Measurements from ENCODE around the gene PILRB.
A peak's percentile ranks its signal among the peaks of the same experiment; 100 is the strongest.

The PILRB gene

DNA sequence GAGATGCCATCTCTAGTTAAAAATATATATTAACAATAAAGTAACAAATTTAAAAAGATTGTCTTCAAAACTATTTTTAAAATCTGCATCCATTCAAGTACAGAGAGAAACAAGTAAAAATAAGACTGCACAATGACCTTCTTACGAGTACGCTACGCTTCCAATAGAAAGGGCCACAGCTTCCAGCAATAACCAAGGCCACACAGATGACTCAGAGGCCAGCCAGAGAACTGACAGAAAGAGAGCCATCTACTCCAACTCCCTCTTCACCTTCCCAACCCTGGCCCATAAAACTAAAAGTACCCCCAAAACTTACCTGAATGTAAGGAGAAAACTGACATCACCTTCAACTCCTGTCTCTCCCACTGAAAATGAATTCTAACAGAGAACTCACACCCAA, 42.1 kb downstream of the PILRB start:
- Mint-ChIP-seq H3K27ac (no peak overlapping the region), H3K36me3 (ENCODE audit: low read depth) (no peaks in the 10 kb centered on the region), H3K9me3 (no peaks in the 10 kb centered on the region), H3K4me1 (peaks cover 29% of the 10 kb centered on the region), H3K27me3 (ENCODE audit: low read depth, poor library complexity) (peaks cover 46% of the 10 kb centered on the region), H3K4me3 (no peak overlapping the region)
- TF ChIP-seq, protein P1, sequence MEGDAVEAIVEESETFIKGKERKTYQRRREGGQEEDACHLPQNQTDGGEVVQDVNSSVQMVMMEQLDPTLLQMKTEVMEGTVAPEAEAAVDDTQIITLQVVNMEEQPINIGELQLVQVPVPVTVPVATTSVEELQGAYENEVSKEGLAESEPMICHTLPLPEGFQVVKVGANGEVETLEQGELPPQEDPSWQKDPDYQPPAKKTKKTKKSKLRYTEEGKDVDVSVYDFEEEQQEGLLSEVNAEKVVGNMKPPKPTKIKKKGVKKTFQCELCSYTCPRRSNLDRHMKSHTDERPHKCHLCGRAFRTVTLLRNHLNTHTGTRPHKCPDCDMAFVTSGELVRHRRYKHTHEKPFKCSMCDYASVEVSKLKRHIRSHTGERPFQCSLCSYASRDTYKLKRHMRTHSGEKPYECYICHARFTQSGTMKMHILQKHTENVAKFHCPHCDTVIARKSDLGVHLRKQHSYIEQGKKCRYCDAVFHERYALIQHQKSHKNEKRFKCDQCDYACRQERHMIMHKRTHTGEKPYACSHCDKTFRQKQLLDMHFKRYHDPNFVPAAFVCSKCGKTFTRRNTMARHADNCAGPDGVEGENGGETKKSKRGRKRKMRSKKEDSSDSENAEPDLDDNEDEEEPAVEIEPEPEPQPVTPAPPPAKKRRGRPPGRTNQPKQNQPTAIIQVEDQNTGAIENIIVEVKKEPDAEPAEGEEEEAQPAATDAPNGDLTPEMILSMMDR (IDR thresholded peaks at IDR 0.05) = no peak
- no peak for DNase-seq

DNA sequence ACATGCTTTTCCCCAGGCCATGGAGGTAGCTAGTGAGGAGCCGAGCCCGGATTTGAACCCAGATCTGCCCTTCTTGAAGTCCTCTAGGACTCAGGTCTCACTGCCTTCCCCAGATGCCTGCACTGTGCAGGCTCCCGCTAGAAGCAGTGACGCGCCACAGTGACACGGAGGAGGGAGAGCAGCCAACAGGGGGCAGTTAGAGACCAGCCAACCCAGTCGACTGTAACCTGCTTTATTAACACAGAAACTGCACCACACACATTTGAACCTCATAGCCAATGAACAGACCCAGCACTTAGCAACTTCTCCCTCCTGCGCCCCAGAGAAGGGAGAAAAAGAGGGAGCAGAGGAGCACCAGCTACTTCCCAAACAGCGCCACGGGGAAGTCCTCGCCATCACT, 42.7 kb downstream of the PILRB start:
- TF ChIP-seq, protein P1 (IDR thresholded peaks at IDR 0.05) = peak; percentile 27
- Mint-ChIP-seq H3K4me1 (peaks cover 29% of the 10 kb centered on the region), H3K4me3 (no peak overlapping the region)

DNA sequence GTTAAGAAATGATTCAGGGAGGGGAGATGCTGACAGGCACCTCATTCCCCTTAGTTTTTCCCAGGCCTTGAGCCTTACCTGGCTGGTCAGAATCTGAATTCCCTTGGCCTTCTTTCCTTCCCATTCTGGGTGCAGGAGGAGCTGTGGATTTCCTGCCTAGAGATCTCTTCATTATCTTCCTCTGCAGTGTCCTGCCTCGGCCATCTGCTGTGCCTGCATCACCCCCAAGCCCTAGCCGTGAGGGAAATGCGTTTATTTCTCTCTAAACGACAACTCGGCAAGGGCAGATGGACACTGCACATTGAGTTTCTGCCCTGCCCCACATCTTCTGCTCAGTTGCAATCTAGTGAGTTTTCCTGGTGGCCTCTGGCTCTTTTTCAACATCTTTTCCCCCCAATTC, 43.9 kb downstream of the PILRB start:
- peaks cover 32% of the 10 kb centered on the region for H3K27me3 Mint-ChIP-seq (ENCODE audit: low read depth, poor library complexity)
- DNase-seq = no peak
- no peaks in the 10 kb centered on the region for H3K36me3 Mint-ChIP-seq (ENCODE audit: low read depth)
- TF ChIP-seq, protein P1 (IDR thresholded peaks at IDR 0.05) = no peak
- H3K4me1 Mint-ChIP-seq = peaks cover 36% of the 10 kb centered on the region
- H3K27ac Mint-ChIP-seq = no peak overlapping the region
- no peaks in the 10 kb centered on the region for H3K9me3 Mint-ChIP-seq
- H3K4me3 Mint-ChIP-seq = no peak overlapping the region

More for the DNA sequence above, 42.7 kb downstream of the PILRB start:
- Mint-ChIP-seq H3K36me3 (ENCODE audit: low read depth) (no peaks in the 10 kb centered on the region), H3K9me3 (no peaks in the 10 kb centered on the region), H3K27ac (no peak overlapping the region), H3K27me3 (ENCODE audit: low read depth, poor library complexity) (peaks cover 42% of the 10 kb centered on the region)
- peak; percentile 60 for DNase-seq

DNA sequence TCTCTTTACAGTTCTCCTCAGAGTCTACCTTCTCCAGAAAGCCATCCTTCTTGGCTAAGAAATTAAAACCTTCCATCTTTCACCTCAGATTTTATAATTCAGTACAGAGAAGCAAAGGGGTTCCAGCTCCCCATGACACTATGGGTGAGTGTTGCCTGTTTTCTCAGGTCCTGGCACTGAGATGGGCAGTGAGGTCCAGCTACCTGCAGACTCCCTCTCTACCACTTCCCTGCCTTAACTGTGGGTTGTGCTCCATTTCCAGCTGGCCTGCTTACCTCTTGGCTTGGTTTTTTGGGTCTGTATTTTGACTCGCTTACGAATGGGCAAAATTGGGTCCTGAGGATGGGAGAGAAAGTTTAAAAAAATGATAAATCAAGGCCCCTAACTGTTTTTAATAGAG, 44.3 kb downstream of the PILRB start:
- Mint-ChIP-seq H3K27ac (no peak overlapping the region), H3K27me3 (ENCODE audit: low read depth, poor library complexity) (peaks cover 27% of the 10 kb centered on the region), H3K4me1 (peaks cover 40% of the 10 kb centered on the region), H3K36me3 (ENCODE audit: low read depth) (no peaks in the 10 kb centered on the region), H3K9me3 (no peaks in the 10 kb centered on the region), H3K4me3 (no peak overlapping the region)
- no peak for DNase-seq
- TF ChIP-seq, protein P1 (IDR thresholded peaks at IDR 0.05) = no peak

DNA sequence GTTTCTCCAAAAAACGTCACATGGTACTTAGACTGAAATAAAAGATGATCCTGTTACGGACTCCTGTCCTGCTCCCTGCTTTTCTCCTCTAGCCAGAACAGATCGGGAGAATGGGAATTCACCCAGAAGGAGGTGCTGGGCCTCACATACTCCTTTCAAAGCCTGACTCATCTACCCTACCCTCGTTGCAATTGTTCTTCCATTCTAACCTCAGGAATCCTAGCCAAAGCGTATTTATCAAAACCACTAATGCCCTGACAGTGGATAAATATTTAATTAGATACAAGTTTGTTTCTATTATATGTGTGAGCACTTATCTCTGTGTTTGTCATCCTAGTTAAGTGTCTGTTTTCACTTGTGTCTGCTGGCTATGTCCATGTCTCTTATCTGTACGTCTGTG, 48.9 kb downstream of the PILRB start:
- Mint-ChIP-seq H3K36me3 (ENCODE audit: low read depth) (no peaks in the 10 kb centered on the region), H3K27me3 (ENCODE audit: low read depth, poor library complexity) (peaks cover 13% of the 10 kb centered on the region), H3K4me1 (peaks cover 27% of the 10 kb centered on the region), H3K9me3 (no peaks in the 10 kb centered on the region), H3K27ac (no peak overlapping the region), H3K4me3 (no peak overlapping the region)
- no peak for DNase-seq
- TF ChIP-seq, protein P1 (IDR thresholded peaks at IDR 0.05) = no peak

DNA sequence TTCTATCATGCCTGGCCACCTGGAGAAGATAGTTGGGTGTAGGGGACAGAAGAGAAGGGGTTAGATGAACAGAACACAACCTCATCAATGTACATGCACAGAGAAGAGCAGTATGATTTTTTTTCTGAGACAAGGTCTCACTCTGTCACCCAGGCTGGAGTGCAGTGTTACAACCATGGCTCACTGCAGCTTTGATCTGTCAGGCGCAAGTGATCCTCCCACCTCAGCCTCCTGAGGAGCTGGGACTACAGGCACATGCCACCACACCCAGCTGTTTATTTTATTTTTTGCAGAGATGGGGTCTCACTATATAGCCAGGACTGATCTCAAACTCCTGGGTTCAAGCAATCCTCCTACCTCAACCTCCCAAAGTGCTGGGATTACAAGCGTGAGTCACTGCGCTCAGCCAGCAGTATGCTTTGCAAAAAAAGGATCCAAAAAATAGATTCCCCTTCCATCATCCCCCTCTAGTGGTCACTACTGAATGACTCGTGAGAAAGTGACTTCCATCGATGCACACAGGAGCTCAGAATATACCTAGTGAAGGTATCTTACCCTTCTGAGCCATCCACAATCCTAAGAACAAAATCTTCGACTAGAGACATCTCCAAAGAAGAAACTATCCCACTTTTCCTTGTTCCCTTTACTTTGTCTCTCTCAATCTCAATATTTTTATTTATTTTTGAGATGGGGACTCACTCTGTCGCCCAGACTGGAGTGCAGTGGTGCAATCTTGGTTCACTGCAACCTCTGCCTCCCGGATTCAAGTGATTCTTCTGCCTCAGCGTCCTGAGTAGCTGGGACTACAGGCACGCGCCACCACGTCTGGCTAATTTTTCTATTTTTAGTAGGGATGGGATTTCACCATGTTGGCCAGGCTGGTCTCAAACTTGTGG, 49.6 kb downstream of the PILRB start:
- Mint-ChIP-seq H3K9me3 (no peaks in the 10 kb centered on the region), H3K4me3 (no peak overlapping the region), H3K27me3 (ENCODE audit: low read depth, poor library complexity) (peaks cover 17% of the 10 kb centered on the region), H3K36me3 (ENCODE audit: low read depth) (no peaks in the 10 kb centered on the region), H3K27ac (no peak overlapping the region), H3K4me1 (peaks cover 20% of the 10 kb centered on the region)
- TF ChIP-seq, protein P1 (IDR thresholded peaks at IDR 0.05) = peak; percentile 63
- peak; percentile 27 for DNase-seq
